Lower leg skin (tissue), 3 donors: ENCODE measurements around the gene RPH3AL.

Experiments
- CTCF ChIP-seq, 3 donors: fragments of 450-650 bp; IDR thresholded peaks; one replicate each; pipeline ENCODE4 v1.5.1; 2016; ENCODE audit warnings: antibody characterized with exemption in 3 of 3, mild to moderate bottlenecking in 3 of 3, moderate library complexity in 2 of 3
- POLR2A ChIP-seq, 2 donors: fragments of 450-650 bp; IDR thresholded peaks; one replicate each; pipeline ENCODE4 v1.6.1; 2016 to 2017; ENCODE audit warnings: antibody characterized with exemption in 2 of 2, mild to moderate bottlenecking in 1 of 2, moderate library complexity in 1 of 2

- TF ChIP-seq CTCF (IDR thresholded peaks at IDR 0.05) (no peak), POLR2A (IDR thresholded peaks at IDR 0.05) (no peak)
Measured at GRCh38 chr17:400257-400656, 47.6 kb upstream of the RPH3AL start.
